K562 (cell line): ENCODE results near the gene LUZP4. TPM values are rescaled to one million over a fixed set of nuclear protein-coding genes. Genes with fewer than 3 reads are reported as not detected.

Experiments used
- ATAC-seq: fragments of 200-7000 bp; cut with Tn5 transposase; 3 replicates; pipeline ENCODE4 v1.9.1; 2020; ENCODE audit warnings: moderate library complexity
- BruUV-seq: library from RNA; stranded (reverse); fragments of 400-500 nt; replicated peaks from 2 replicates; lab custom pipeline; 2021; lab: Mats Ljungman, UMichigan
- CTCF ChIA-PET: fragments of 300-600 bp; formaldehyde crosslinking; extraction: SDS; loops from one replicate; lab custom pipeline; 2021; ENCODE audit warnings: low intra/inter-chr PET ratio; lab: Yijun Ruan, JAX
- POLR2A ChIA-PET: fragments of 300-600, 350-650 bp; sonication (Branson Sonifier 250); formaldehyde crosslinking; extraction: SDS; loops from one replicate; lab custom pipeline; 2021; ENCODE audit warnings: antibody characterized with exemption, inconsistent platforms; lab: Yijun Ruan, JAX
- DNase-seq, 4 experiments: peaks; one replicate each; pipeline versions ENCODE4 v3.0.0 to v3.0.0-alpha.2; 2011 to 2018; ENCODE audit warnings: low spot score in 3 of 4, mixed read lengths in 3 of 4; ENCODE audit errors: extremely low read depth in 1 of 4
- FAIRE-seq: peaks from 2 replicates; lab custom pipeline; 2011; peaks lifted over from hg19 to GRCh38; lab: Jason Lieb, UNC
- H2AFZ ChIP-seq: 2 replicates; pipeline ENCODE4 v1.6.0; 2011; ENCODE audit warnings: low read depth, low read length, control low read depth, inconsistent platforms
- H3K27ac ChIP-seq: fragments of 200-600 bp; 3 replicates; pipeline ENCODE4 v1.8.0; 2011; ENCODE audit warnings: low read depth, mild to moderate bottlenecking, control low read depth, inconsistent platforms, low read length, moderate library complexity, mixed read lengths; ENCODE audit errors: extremely low read depth
- H3K27me3 ChIP-seq, 2 experiments: fragments of 300-600 bp in 1 of 2; 2 replicates in 1 of 2; 3 replicates in 1 of 2; pipeline versions ENCODE4 v1.6.0 to v1.8.0; 2011; ENCODE audit warnings: inconsistent platforms in 2 of 2, low read length in 2 of 2, mild to moderate bottlenecking in 1 of 2, mixed read lengths in 1 of 2, moderate library complexity in 1 of 2; ENCODE audit not compliant: control insufficient read depth in 2 of 2, insufficient read depth in 2 of 2
- H3K36me3 ChIP-seq: fragments of 300-600 bp; 3 replicates; pipeline ENCODE4 v1.8.0; 2011; ENCODE audit warnings: mild to moderate bottlenecking, low read length, inconsistent platforms; ENCODE audit not compliant: control insufficient read depth, insufficient read depth
- H3K4me1 ChIP-seq, 2 experiments: fragments of 200-600 bp in 1 of 2; replicated peaks in 1 of 2; 2 replicates in 1 of 2; 3 replicates in 1 of 2; pipeline versions ENCODE4 v1.5.1 to v1.8.0; 2011; ENCODE audit warnings: inconsistent platforms in 2 of 2, low read length in 2 of 2, mild to moderate bottlenecking in 1 of 2, mixed read lengths in 1 of 2, moderate library complexity in 1 of 2; ENCODE audit not compliant: control insufficient read depth in 2 of 2, insufficient read depth in 2 of 2
- H3K4me2 ChIP-seq: 2 replicates; pipeline ENCODE4 v1.6.1; 2011; ENCODE audit warnings: low read length, control low read depth, inconsistent platforms, mixed read lengths; ENCODE audit not compliant: insufficient read depth
- H3K4me3 ChIP-seq: fragments of 200-600 bp; sonication (generic), shearing (Covaris generic); 2 replicates; pipeline ENCODE4 v1.5.1; 2016; ENCODE audit warnings: control low read depth, inconsistent platforms
- H3K79me2 ChIP-seq: fragments of 200-600 bp; 3 replicates; pipeline ENCODE4 v1.8.0; 2011; ENCODE audit warnings: low read length, inconsistent platforms; ENCODE audit not compliant: control insufficient read depth, insufficient read depth
- H3K9ac ChIP-seq, 2 experiments: 2 replicates each; pipeline versions ENCODE4 v1.6.0 to v1.6.1; 2011; ENCODE audit warnings: low read depth in 2 of 2, low read length in 2 of 2, control low read depth in 1 of 2, inconsistent platforms in 1 of 2, mild to moderate bottlenecking in 1 of 2, mixed read lengths in 1 of 2; ENCODE audit not compliant: insufficient read depth in 1 of 2
- H3K9me1 ChIP-seq: one replicate; pipeline ENCODE4 v1.6.0; 2011; ENCODE audit warnings: inconsistent platforms, mild to moderate bottlenecking, low read length, moderate library complexity; ENCODE audit not compliant: control insufficient read depth, insufficient read depth
- H3K9me3 ChIP-seq: replicated peaks from 2 replicates; pipeline ENCODE4 v1.5.1; 2011; ENCODE audit warnings: low read depth, low read length, inconsistent platforms; ENCODE audit not compliant: control insufficient read depth, insufficient read depth
- H4K20me1 ChIP-seq: replicated peaks from 2 replicates; pipeline ENCODE4 v1.6.1; 2011; ENCODE audit warnings: low read length, inconsistent platforms, mixed read lengths; ENCODE audit not compliant: control insufficient read depth, insufficient read depth
- CCNT2 ChIP-seq: IDR thresholded peaks from 2 replicates; pipeline ENCODE4 v1.6.1; 2011; ENCODE audit warnings: borderline replicate concordance, low read depth, mild to moderate bottlenecking, moderate library complexity, mixed read lengths, low read length; ENCODE audit not compliant: insufficient read length; ENCODE audit errors: extremely low read depth
- DEAF1 ChIP-seq: fragments of 450-650 bp; formaldehyde crosslinking; IDR thresholded peaks from 2 replicates; pipeline ENCODE4 v1.4.0; 2020; ENCODE audit warnings: mild to moderate bottlenecking, moderate library complexity
- EGR1 ChIP-seq: fragments of 450-650 bp; conservative IDR thresholded peaks from 2 replicates; pipeline ENCODE4 v1.6.1; 2017; ENCODE audit warnings: mild to moderate bottlenecking
- ELK3 ChIP-seq: fragments of 450-650 bp; formaldehyde crosslinking; IDR thresholded peaks from 2 replicates; pipeline ENCODE4 v1.4.0; 2020; ENCODE audit warnings: mild to moderate bottlenecking
- KDM4B ChIP-seq, 2 experiments: fragments of 450-650 bp in 1 of 2; sonication (generic) in 1 of 2; IDR thresholded peaks; 2 replicates each; pipeline ENCODE4 v1.6.1; 2016 to 2017; ENCODE audit warnings: borderline replicate concordance in 2 of 2, antibody characterized with exemption in 1 of 2, low read depth in 1 of 2, mild to moderate bottlenecking in 1 of 2
- NCOA2 ChIP-seq, 2 experiments: fragments of 450-650 bp; IDR thresholded peaks; 2 replicates each; pipeline ENCODE4 v1.6.1; 2018; ENCODE audit warnings: mild to moderate bottlenecking in 2 of 2, moderate library complexity in 1 of 2; ENCODE audit not compliant: partially characterized antibody in 2 of 2
- NUFIP1 ChIP-seq: fragments of 450-650 bp; IDR thresholded peaks from 2 replicates; pipeline ENCODE4 v1.6.1; 2018; ENCODE audit not compliant: partially characterized antibody
- RUNX1 ChIP-seq: sonication (generic); IDR thresholded peaks from 2 replicates; pipeline ENCODE4 v1.6.1; 2016; ENCODE audit warnings: antibody characterized with exemption, low read depth
- TEAD1 ChIP-seq, 2 experiments: fragments of 450-650 bp in 1 of 2; sonication (generic) in 1 of 2; formaldehyde crosslinking; IDR thresholded peaks; 2 replicates each; pipeline versions ENCODE4 v1.4.0 to v1.8.0; 2020 to 2022; ENCODE audit warnings: mild to moderate bottlenecking in 2 of 2, missing genetic modification reagents in 1 of 2
- TSC22D4 ChIP-seq: fragments of 450-650 bp; IDR thresholded peaks from 2 replicates; pipeline ENCODE4 v1.6.1; 2016; ENCODE audit warnings: missing genetic modification characterization, missing biosample characterization, control low read depth
- USF1 ChIP-seq: sonication (generic); formaldehyde crosslinking; IDR thresholded peaks from 2 replicates; pipeline ENCODE4 v1.9.0; 2022; ENCODE audit warnings: mild to moderate bottlenecking, missing genetic modification reagents
- ZNF316 ChIP-seq: fragments of 450-650 bp; IDR thresholded peaks from 2 replicates; pipeline ENCODE4 v1.6.1; 2016
- ZNF436 ChIP-seq: fragments of 250-450, 450-650 bp; sonication (Bioruptor Pico); formaldehyde crosslinking; IDR thresholded peaks from 2 replicates; pipeline ENCODE4 v1.7.0; 2020; ENCODE audit warnings: mild to moderate bottlenecking
- ZNF830 ChIP-seq: fragments of 250-450 bp; sonication (Bioruptor Pico); IDR thresholded peaks from 2 replicates; pipeline ENCODE4 v1.5.0; 2021; ENCODE audit warnings: mild to moderate bottlenecking
- WGBS: fragments of 100-300 bp; shearing (Covaris generic); methylation state at CpG from one replicate; pipeline ENCODE4 v1.1.6; 2016; ENCODE audit warnings: low coverage, mixed read lengths; ENCODE audit not compliant: insufficient coverage; ENCODE audit errors: missing lambda C conversion rate; 5-methylcytosine and 5-hydroxymethylcytosine counted together
- in situ Hi-C: fragments of 300-500 bp; cut with MboI; formaldehyde crosslinking; loops from 4 replicates; pipeline ENCODE4 v1.15.0; 2018; ENCODE audit warnings: inconsistent platforms, mixed read lengths
- intact Hi-C: fragments of 100-400 bp; cut with micrococcal nuclease; formaldehyde crosslinking; loops from 2 replicates; pipeline ENCODE4 v1.14.2; 2022
- polyA plus RNA-seq, 8 experiments: library from polyadenylated mRNA; depleted of rRNA in 4 of 8; stranded (reverse) in 5 of 8; unstranded in 3 of 8; fragments of >200 nt; fragmentation: Nextera tagmentation in 2 of 8; fragmentation: Illumina TruSeq in 1 of 8; extraction: Ambion mirVana in 2 of 8; extraction: Trizol in 1 of 8; gene quantifications; 2 replicates each; pipeline versions ENCODE4 v1.2.1 to v1.2.3, GENCODE V29; 2011 to 2014; ENCODE audit warnings: inconsistent platforms in 1 of 8, missing spikeins in 1 of 8
- total RNA-seq, 7 experiments: library from RNA; depleted of rRNA in 6 of 7; stranded (reverse); fragments of >200 nt in 6 of 7; fragmentation: Illumina TruSeq in 2 of 7; extraction: Trizol in 2 of 7; gene quantifications; 2 replicates each; pipeline versions ENCODE4 v1.2.1 to v1.2.3, GENCODE V29; 2011 to 2021; ENCODE audit warnings: low replicate concordance in 1 of 7

LUZP4 gene
- total and polyA plus RNA-seq, 9 of the 15 experiments (the other 6 are each of a cell fraction or from before 2014, with no cell fraction given), result 0.16 to 1.1 (median 0.36) TPM

GRCh38 chrX:115264009-115264408 lies 25.5 kb upstream of the LUZP4 start (continued):
- TF ChIP-seq USF1 (CRISPR knock-in tag) (no peak), TEAD1 (CRISPR knock-in tag; IDR thresholded peaks at IDR 0.05) (no peak), RUNX1 (no peak), NCOA2 (IDR thresholded peaks at IDR 0.05; ENCODE audit: partially characterized antibody in 2 of 2) (no peak), NUFIP1 (no peak), ZNF830 (CRISPR knock-in tag) (no peak)
- TF ChIP-seq, all 486 proteins: peak for 0

GRCh38 chrX:115266300-115266699 lies 23.2 kb upstream of the LUZP4 start:
- ATAC-seq, result no peak
- no peaks in the 10 kb centered on the region for H3K36me3 ChIP-seq
- H3K27ac ChIP-seq, result no peak overlapping the region
- TF ChIP-seq EGR1, result no peak
- TF ChIP-seq CCNT2, result no peak
- TF ChIP-seq DEAF1 (CRISPR knock-in tag), result no peak
- no peak for TF ChIP-seq ZNF436 (CRISPR knock-in tag)
- no peak for TF ChIP-seq KDM4B (IDR thresholded peaks at IDR 0.05; ENCODE audit: borderline replicate concordance in 2 of 2, low read depth in 1 of 2)
- TF ChIP-seq ELK3 (CRISPR knock-in tag), result no peak
- TF ChIP-seq TSC22D4 (tag), result no peak
- no peak for TF ChIP-seq ZNF316
- TF ChIP-seq, all 486 proteins: peak for 0
- Histone ChIP-seq H3K9me1 (no peaks in the 10 kb centered on the region), H3K4me1 (no peaks in the 10 kb centered on the region), H2AFZ (no peak overlapping the region), H4K20me1 (no peaks in the 10 kb centered on the region), H3K79me2 (no peaks in the 10 kb centered on the region), H3K27me3 (no peaks in the 10 kb centered on the region), H3K9ac (no peak overlapping the region), H3K9me3 (no peaks in the 10 kb centered on the region), H3K4me3 (no peak overlapping the region), H3K4me2 (no peak overlapping the region)
- in situ Hi-C loops, result no loop called here
- intact Hi-C loops, result no loop called here
- no TSS peak for BruUV-seq
- DNase-seq (no peak), FAIRE-seq (no peak)
- WGBS, result 0% methylated on average over 2 of the region's 2 CpGs
- CTCF ChIA-PET, result no interaction called here
- POLR2A ChIA-PET, result no interaction called here
